GM19023 (cell line): ENCODE measurements around the gene OTOL1.
A peak's percentile ranks its signal among the peaks of the same experiment; 100 is the strongest.

ENCODE experiments used
- ATAC-seq: cut with Tn5 transposase; IDR thresholded peaks from one replicate; pipeline ENCODE4 v1.9.1; 2021; ENCODE audit warnings: mild to moderate bottlenecking, moderate library complexity; ENCODE audit not compliant: unreplicated experiment

OTOL1 gene

GRCh38 chr3:161531930-161532329, 35.3 kb downstream of the OTOL1 start:
- no peak for ATAC-seq

- peak; percentile 71 for ATAC-seq
Measured at GRCh38 chr3:161540594-161540993, 44.0 kb downstream of the OTOL1 start.

DNA sequence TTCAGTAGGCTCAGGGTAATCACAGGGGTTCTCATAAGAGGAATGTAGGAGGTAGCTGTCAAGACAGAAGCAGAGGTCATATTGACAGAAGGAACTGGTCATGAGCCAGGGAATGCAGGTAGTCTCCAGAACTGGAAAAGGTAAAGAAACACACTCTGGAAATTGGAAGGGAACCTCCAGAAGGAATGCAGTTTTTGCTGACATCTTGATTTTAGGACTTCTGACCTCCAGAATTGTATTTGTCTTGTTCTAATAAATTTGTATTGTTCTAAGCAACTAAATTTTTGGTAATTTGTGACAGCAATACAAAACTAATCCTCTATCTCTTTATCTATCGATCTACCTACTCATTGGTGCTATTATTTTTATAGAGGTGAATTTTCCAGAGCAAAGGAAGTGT, 49.2 kb downstream of the OTOL1 start:
- no peak for ATAC-seq

GRCh38 chr3:161548301-161548700, 51.7 kb downstream of the OTOL1 start:
- no peak for ATAC-seq

DNA sequence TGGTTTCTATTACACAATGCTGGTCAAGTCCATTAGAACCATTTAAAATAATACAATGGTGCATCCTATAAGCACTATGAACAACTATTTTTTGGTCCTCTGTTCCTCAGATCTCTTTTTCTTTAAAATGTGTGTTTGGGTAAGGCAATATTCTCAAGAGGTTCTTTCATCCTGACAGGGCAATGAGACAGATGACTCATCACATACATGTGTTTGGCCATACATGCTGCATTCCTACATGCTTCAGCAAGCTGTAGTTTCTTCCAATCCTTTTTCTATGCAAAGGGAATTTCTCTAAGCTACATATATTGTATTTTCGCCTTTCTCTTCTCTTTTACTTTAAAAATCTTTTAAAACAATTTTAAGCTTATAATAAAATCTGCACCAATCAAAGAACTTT, 52.7 kb downstream of the OTOL1 start:
- ATAC-seq, result no peak

DNA sequence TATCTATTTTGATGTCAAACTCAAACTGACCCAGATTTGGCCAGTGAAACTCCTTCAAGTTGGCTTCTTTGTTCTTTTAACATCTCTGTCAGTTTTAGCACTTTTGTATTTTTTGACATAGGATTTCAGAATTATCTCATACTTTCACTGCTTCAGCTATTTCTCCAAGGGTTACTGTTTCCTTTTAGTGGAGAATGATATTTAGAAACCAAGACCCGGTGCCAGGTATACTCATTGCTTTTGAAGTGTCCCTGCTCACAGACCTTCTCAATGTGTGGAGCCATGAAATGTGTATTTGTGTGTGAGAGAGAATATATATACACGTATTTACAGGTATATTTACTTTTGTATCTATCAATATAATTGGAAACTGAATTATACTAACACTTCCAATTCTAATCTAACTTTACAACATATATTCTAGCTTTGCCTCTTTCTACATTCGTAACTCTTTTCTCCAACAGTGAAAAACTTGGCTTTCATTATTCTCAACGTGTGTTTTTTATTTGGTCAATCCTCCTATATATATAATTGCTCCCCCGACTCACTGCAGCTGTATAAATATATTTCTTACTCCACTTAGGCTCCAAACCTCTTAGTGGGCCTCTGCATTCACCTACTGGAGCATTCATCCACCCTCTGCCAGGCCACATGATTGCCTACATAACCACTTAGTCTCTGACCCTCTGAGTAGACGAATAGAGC, 54.0 kb downstream of the OTOL1 start:
- ATAC-seq, result no peak

DNA sequence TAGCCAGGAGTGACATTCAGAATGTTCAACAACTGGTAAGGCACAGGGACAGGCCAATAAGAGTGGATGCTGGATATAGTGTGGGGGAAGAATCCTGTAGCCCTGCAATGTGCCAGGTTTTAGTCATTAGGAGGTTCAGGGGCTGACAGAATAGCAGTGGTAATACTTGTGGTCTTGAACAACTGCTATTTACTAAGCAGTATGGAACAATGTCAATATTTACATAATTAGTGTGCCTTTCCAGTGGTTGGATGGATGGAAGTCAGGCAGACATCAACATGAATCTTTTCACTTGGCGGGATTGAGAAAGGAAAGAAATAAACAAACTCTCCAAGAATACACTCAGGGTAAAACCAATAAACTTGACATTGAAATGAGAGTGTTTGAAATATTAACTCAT, 55.1 kb downstream of the OTOL1 start:
- no peak for ATAC-seq

GRCh38 chr3:161552984-161553560, 56.5 kb downstream of the OTOL1 start:
- no peak for ATAC-seq
